Measurements from ENCODE around the gene SLC38A4.
"Not testable (repeated sequence)": the region's sequence is repeated elsewhere in the genome, so short reads cannot be mapped to it uniquely, and the experiment has no call there.

The SLC38A4 gene

GRCh38 chr12:46774322-46774633 lies 51.5 kb downstream of the SLC38A4 start:
- no peak for DNase-seq

- no peak for DNase-seq
Measured at GRCh38 chr12:46773586-46774321, 52.0 kb downstream of the SLC38A4 start.

- no peak for DNase-seq
Measured at GRCh38 chr12:46771268-46771827, 54.4 kb downstream of the SLC38A4 start.

GRCh38 chr12:46770501-46771183 lies 55.2 kb downstream of the SLC38A4 start:
- no peak for DNase-seq

GRCh38 chr12:46764005-46764404 lies 61.8 kb downstream of the SLC38A4 start:
- no peak for DNase-seq

- no peak for DNase-seq
Measured at GRCh38 chr12:46763230-46763629, 62.6 kb downstream of the SLC38A4 start.

- no peak for DNase-seq
Measured at GRCh38 chr12:46754550-46754949, 71.2 kb downstream of the SLC38A4 start.

- DNase-seq, result no peak
Measured at GRCh38 chr12:46752396-46752795, 73.4 kb downstream of the SLC38A4 start.

- no peak for DNase-seq
Measured at GRCh38 chr12:46751173-46751572, 74.6 kb downstream of the SLC38A4 start.

GRCh38 chr12:46749322-46749721 lies 76.5 kb downstream of the SLC38A4 start:
- DNase-seq, result no peak

GRCh38 chr12:46744283-46744682 lies 81.5 kb downstream of the SLC38A4 start:
- DNase-seq, result no peak

- no peak for DNase-seq
Measured at GRCh38 chr12:46743456-46743855, 82.3 kb downstream of the SLC38A4 start.

GRCh38 chr12:46742271-46742670 lies 83.5 kb downstream of the SLC38A4 start:
- DNase-seq, result not testable (repeated sequence)

- no peak for DNase-seq
Measured at GRCh38 chr12:46725332-46725731, 100.5 kb downstream of the SLC38A4 start.

GRCh38 chr12:46723629-46724419 lies 102.0 kb downstream of the SLC38A4 start:
- no peak for DNase-seq

GRCh38 chr12:46722394-46723185 lies 103.2 kb downstream of the SLC38A4 start:
- no peak for DNase-seq

- no peak for DNase-seq
Measured at GRCh38 chr12:46718495-46718894, 107.3 kb downstream of the SLC38A4 start.

- no peak for DNase-seq
Measured at GRCh38 chr12:46717868-46718267, 107.9 kb downstream of the SLC38A4 start.

GRCh38 chr12:46717159-46717558 lies 108.6 kb downstream of the SLC38A4 start:
- DNase-seq, result no peak
